ENCODE data around the gene CPPED1. TPM values are rescaled to one million over a fixed set of nuclear protein-coding genes. Genes with fewer than 3 reads are reported as not detected.

The CPPED1 gene
- total RNA-seq, 1 donor from 2014 or later: 6.3 TPM

GRCh38 chr16:12700161-12700560 lies 103.5 kb downstream of the CPPED1 start:
- Histone ChIP-seq H3K27me3 (ENCODE audit: control insufficient read depth in 3 of 3, insufficient read depth in 3 of 3, low read length in 3 of 3) (no peaks in the 10 kb centered on the region), H3K9me3 (ENCODE audit: control insufficient read depth in 3 of 3, low read length in 3 of 3) (no peaks in the 10 kb centered on the region), H3K4me3 (ENCODE audit: low read length in 3 of 3) (no peak overlapping the region), H3K27ac (ENCODE audit: low read depth, low read length) (no peak overlapping the region), H3K36me3 (ENCODE audit: control insufficient read depth in 3 of 3, insufficient read depth in 3 of 3, low read length in 3 of 3) (peaks cover 0 to 6% (median 4%) of the 10 kb centered on the region in 3 donors), H3K4me1 (ENCODE audit: control insufficient read depth in 3 of 3, insufficient read depth in 3 of 3, low read length in 3 of 3) (no peaks in the 10 kb centered on the region), H3K9ac (ENCODE audit: low read depth in 1 of 3, low read length in 3 of 3) (no peak overlapping the region)

DNA sequence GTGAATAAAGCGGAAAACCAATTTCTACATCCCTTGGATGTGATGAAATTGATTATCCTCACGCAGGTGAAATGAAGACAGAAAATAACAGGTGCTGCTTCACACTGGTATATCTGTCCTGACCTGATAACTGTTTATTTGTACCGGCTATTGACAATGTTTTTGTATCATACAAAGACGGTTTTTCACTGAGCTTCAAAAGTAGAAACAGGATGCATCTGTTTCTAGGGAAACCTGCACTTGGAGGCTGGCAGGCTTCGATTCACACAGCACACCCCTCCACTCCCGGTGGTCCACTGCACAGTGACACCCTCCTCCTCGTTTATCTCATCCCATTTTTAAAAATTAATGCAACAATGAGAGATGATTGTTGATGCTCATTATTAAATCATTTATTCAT lies 104.5 kb downstream of the CPPED1 start:
- Histone ChIP-seq H3K27ac (ENCODE audit: low read depth, low read length) (no peak overlapping the region), H3K4me1 (ENCODE audit: control insufficient read depth in 3 of 3, insufficient read depth in 3 of 3, low read length in 3 of 3) (no peaks in the 10 kb centered on the region), H3K9me3 (ENCODE audit: control insufficient read depth in 3 of 3, low read length in 3 of 3) (no peaks in the 10 kb centered on the region), H3K4me3 (ENCODE audit: low read length in 3 of 3) (no peak overlapping the region), H3K36me3 (ENCODE audit: control insufficient read depth in 3 of 3, insufficient read depth in 3 of 3, low read length in 3 of 3) (peaks cover 0 to 4% (median 4%) of the 10 kb centered on the region in 3 donors), H3K9ac (ENCODE audit: low read depth in 1 of 3, low read length in 3 of 3) (no peak overlapping the region), H3K27me3 (ENCODE audit: control insufficient read depth in 3 of 3, insufficient read depth in 3 of 3, low read length in 3 of 3) (no peaks in the 10 kb centered on the region)

DNA sequence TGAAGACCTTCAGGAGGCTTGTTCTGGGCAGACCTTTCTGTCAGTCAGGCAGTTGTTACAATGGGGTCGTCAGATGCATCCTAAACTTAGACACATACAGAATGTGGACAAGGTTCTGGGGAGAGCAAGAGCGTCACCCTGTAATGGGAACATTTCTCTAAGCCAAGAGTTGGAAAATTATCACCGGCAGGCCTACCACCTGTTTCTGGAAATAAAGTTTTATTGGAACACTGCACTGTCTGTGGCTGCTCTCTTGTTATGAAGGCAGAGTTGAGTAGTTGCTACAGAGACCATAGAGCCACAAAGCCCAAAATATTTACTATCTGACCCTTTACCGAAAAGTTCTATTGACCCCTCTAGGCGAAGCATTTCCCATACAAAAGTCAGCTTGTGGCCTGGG lies 106.2 kb downstream of the CPPED1 start:
- no peaks in the 10 kb centered on the region for H3K27me3 ChIP-seq (ENCODE audit: control insufficient read depth in 3 of 3, insufficient read depth in 3 of 3, low read length in 3 of 3)
- H3K36me3 ChIP-seq (ENCODE audit: control insufficient read depth in 3 of 3, insufficient read depth in 3 of 3, low read length in 3 of 3): peaks cover 0 to 4% (median 0%) of the 10 kb centered on the region in 3 donors
- no peak overlapping the region for H3K4me3 ChIP-seq (ENCODE audit: low read length in 3 of 3)
- no peak overlapping the region for H3K9ac ChIP-seq (ENCODE audit: low read depth in 1 of 3, low read length in 3 of 3)
- H3K9me3 ChIP-seq (ENCODE audit: control insufficient read depth in 3 of 3, low read length in 3 of 3): no peaks in the 10 kb centered on the region
- no peak overlapping the region for H3K27ac ChIP-seq (ENCODE audit: low read depth, low read length)
- H3K4me1 ChIP-seq (ENCODE audit: control insufficient read depth in 3 of 3, insufficient read depth in 3 of 3, low read length in 3 of 3): no peaks in the 10 kb centered on the region

- Histone ChIP-seq H3K4me3 (ENCODE audit: low read length in 3 of 3) (no peak overlapping the region), H3K4me1 (ENCODE audit: control insufficient read depth in 3 of 3, insufficient read depth in 3 of 3, low read length in 3 of 3) (no peaks in the 10 kb centered on the region), H3K9ac (ENCODE audit: low read depth in 1 of 3, low read length in 3 of 3) (no peak overlapping the region), H3K9me3 (ENCODE audit: control insufficient read depth in 3 of 3, low read length in 3 of 3) (no peaks in the 10 kb centered on the region), H3K27me3 (ENCODE audit: control insufficient read depth in 3 of 3, insufficient read depth in 3 of 3, low read length in 3 of 3) (no peaks in the 10 kb centered on the region), H3K27ac (ENCODE audit: low read depth, low read length) (no peak overlapping the region), H3K36me3 (ENCODE audit: control insufficient read depth in 3 of 3, insufficient read depth in 3 of 3, low read length in 3 of 3) (no peaks in the 10 kb centered on the region)
Measured at GRCh38 chr16:12695454-12695853, 108.2 kb downstream of the CPPED1 start.

DNA sequence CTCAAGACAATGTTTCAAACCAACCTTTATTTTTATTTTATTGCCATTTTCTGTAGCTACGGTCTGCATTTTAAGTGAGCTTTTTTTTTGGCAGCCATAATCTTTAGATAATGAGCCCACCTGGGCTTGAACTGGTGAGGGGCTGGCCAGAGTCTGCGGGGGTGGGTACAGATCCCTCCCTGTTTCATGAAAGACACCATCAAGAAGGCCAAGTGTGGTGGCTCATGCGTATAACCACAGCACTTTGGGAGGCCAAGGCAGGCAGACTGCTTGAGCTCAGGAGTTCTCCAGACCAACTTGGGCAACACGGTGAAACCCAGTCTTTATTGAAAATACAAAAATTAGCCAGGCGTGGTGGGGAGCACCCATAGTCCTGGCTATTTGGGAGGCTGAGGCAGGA lies 113.7 kb downstream of the CPPED1 start:
- H3K9me3 ChIP-seq (ENCODE audit: control insufficient read depth in 3 of 3, low read length in 3 of 3): no peaks in the 10 kb centered on the region
- no peaks in the 10 kb centered on the region for H3K4me1 ChIP-seq (ENCODE audit: control insufficient read depth in 3 of 3, insufficient read depth in 3 of 3, low read length in 3 of 3)
- H3K36me3 ChIP-seq (ENCODE audit: control insufficient read depth in 3 of 3, insufficient read depth in 3 of 3, low read length in 3 of 3): no peaks in the 10 kb centered on the region
- no peaks in the 10 kb centered on the region for H3K27me3 ChIP-seq (ENCODE audit: control insufficient read depth in 3 of 3, insufficient read depth in 3 of 3, low read length in 3 of 3)
- no peak overlapping the region for H3K4me3 ChIP-seq (ENCODE audit: low read length in 3 of 3)
- no peak overlapping the region for H3K9ac ChIP-seq (ENCODE audit: low read depth in 1 of 3, low read length in 3 of 3)
- H3K27ac ChIP-seq (ENCODE audit: low read depth, low read length): no peak overlapping the region

- Histone ChIP-seq H3K36me3 (ENCODE audit: control insufficient read depth in 3 of 3, insufficient read depth in 3 of 3, low read length in 3 of 3) (no peaks in the 10 kb centered on the region), H3K27ac (ENCODE audit: low read depth, low read length) (no peak overlapping the region), H3K9me3 (ENCODE audit: control insufficient read depth in 3 of 3, low read length in 3 of 3) (no peaks in the 10 kb centered on the region), H3K9ac (ENCODE audit: low read depth in 1 of 3, low read length in 3 of 3) (no peak overlapping the region), H3K27me3 (ENCODE audit: control insufficient read depth in 3 of 3, insufficient read depth in 3 of 3, low read length in 3 of 3) (no peaks in the 10 kb centered on the region), H3K4me3 (ENCODE audit: low read length in 3 of 3) (no peak overlapping the region), H3K4me1 (ENCODE audit: control insufficient read depth in 3 of 3, insufficient read depth in 3 of 3, low read length in 3 of 3) (no peaks in the 10 kb centered on the region)
Measured at GRCh38 chr16:12688951-12689850, 114.5 kb downstream of the CPPED1 start.

- H3K9ac ChIP-seq (ENCODE audit: low read depth in 1 of 3, low read length in 3 of 3): no peak overlapping the region
- no peaks in the 10 kb centered on the region for H3K4me1 ChIP-seq (ENCODE audit: control insufficient read depth in 3 of 3, insufficient read depth in 3 of 3, low read length in 3 of 3)
- no peak overlapping the region for H3K27ac ChIP-seq (ENCODE audit: low read depth, low read length)
- no peaks in the 10 kb centered on the region for H3K36me3 ChIP-seq (ENCODE audit: control insufficient read depth in 3 of 3, insufficient read depth in 3 of 3, low read length in 3 of 3)
- H3K4me3 ChIP-seq (ENCODE audit: low read length in 3 of 3): no peak overlapping the region
- H3K27me3 ChIP-seq (ENCODE audit: control insufficient read depth in 3 of 3, insufficient read depth in 3 of 3, low read length in 3 of 3): no peaks in the 10 kb centered on the region
- no peaks in the 10 kb centered on the region for H3K9me3 ChIP-seq (ENCODE audit: control insufficient read depth in 3 of 3, low read length in 3 of 3)
Measured at GRCh38 chr16:12685806-12686205, 117.9 kb downstream of the CPPED1 start.

GRCh38 chr16:12682432-12683165 lies 121.1 kb downstream of the CPPED1 start:
- H3K9ac ChIP-seq (ENCODE audit: low read depth in 1 of 3, low read length in 3 of 3): no peak overlapping the region

DNA sequence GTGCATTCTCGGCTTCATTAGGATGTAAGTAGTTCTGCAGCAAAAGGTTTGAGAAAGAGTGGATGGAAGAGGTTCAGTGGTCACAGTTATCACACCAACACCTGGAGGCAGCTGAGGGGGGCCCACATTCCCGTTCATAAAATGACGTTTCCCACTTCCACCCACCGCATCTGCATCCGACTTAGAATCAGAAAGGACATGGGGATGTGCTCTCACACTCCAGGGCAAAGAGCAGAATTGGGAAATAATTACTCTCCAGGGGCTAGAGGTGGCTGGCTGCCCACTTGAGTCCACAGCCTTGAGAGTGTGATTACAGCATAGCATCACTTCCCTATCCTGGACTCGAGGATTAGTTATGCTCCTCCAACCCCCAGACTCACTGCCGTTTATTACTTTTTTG lies 122.0 kb downstream of the CPPED1 start:
- Histone ChIP-seq H3K36me3 (ENCODE audit: control insufficient read depth in 3 of 3, insufficient read depth in 3 of 3, low read length in 3 of 3) (no peaks in the 10 kb centered on the region), H3K27ac (ENCODE audit: low read depth, low read length) (no peak overlapping the region), H3K27me3 (ENCODE audit: control insufficient read depth in 3 of 3, insufficient read depth in 3 of 3, low read length in 3 of 3) (no peaks in the 10 kb centered on the region), H3K9ac (ENCODE audit: low read depth in 1 of 3, low read length in 3 of 3) (no peak overlapping the region), H3K9me3 (ENCODE audit: control insufficient read depth in 3 of 3, low read length in 3 of 3) (peaks cover 0 to 3% (median 2%) of the 10 kb centered on the region in 3 donors), H3K4me1 (ENCODE audit: control insufficient read depth in 3 of 3, insufficient read depth in 3 of 3, low read length in 3 of 3) (no peaks in the 10 kb centered on the region), H3K4me3 (ENCODE audit: low read length in 3 of 3) (no peak overlapping the region)

More at GRCh38 chr16:12682432-12683165, 121.1 kb downstream of the CPPED1 start:
- H3K27me3 ChIP-seq (ENCODE audit: control insufficient read depth in 3 of 3, insufficient read depth in 3 of 3, low read length in 3 of 3): no peaks in the 10 kb centered on the region
- H3K4me1 ChIP-seq (ENCODE audit: control insufficient read depth in 3 of 3, insufficient read depth in 3 of 3, low read length in 3 of 3): no peaks in the 10 kb centered on the region
- no peaks in the 10 kb centered on the region for H3K36me3 ChIP-seq (ENCODE audit: control insufficient read depth in 3 of 3, insufficient read depth in 3 of 3, low read length in 3 of 3)
- peaks cover 0 to 3% (median 2%) of the 10 kb centered on the region in 3 donors for H3K9me3 ChIP-seq (ENCODE audit: control insufficient read depth in 3 of 3, low read length in 3 of 3)
- H3K27ac ChIP-seq (ENCODE audit: low read depth, low read length): no peak overlapping the region
- no peak overlapping the region for H3K4me3 ChIP-seq (ENCODE audit: low read length in 3 of 3)

GRCh38 chr16:12680531-12680930 lies 123.2 kb downstream of the CPPED1 start:
- Histone ChIP-seq H3K36me3 (ENCODE audit: control insufficient read depth in 3 of 3, insufficient read depth in 3 of 3, low read length in 3 of 3) (no peaks in the 10 kb centered on the region), H3K27ac (ENCODE audit: low read depth, low read length) (no peak overlapping the region), H3K27me3 (ENCODE audit: control insufficient read depth in 3 of 3, insufficient read depth in 3 of 3, low read length in 3 of 3) (no peaks in the 10 kb centered on the region), H3K4me3 (ENCODE audit: low read length in 3 of 3) (no peak overlapping the region), H3K9me3 (ENCODE audit: control insufficient read depth in 3 of 3, low read length in 3 of 3) (peaks cover 0 to 3% (median 2%) of the 10 kb centered on the region in 3 donors), H3K4me1 (ENCODE audit: control insufficient read depth in 3 of 3, insufficient read depth in 3 of 3, low read length in 3 of 3) (no peaks in the 10 kb centered on the region), H3K9ac (ENCODE audit: low read depth in 1 of 3, low read length in 3 of 3) (no peak overlapping the region)
